HUES6 (cell line): ENCODE data around the gene NUDC.

ENCODE experiments used
- H3K27ac ChIP-seq: 2 replicates; pipeline ENCODE4 v1.7.0; 2013; ENCODE audit warnings: low read depth, mild to moderate bottlenecking, low read length, inconsistent platforms
- H3K27me3 ChIP-seq: 2 replicates; pipeline ENCODE4 v1.6.1; 2013; ENCODE audit warnings: low read length; ENCODE audit not compliant: control insufficient read depth, insufficient read depth
- H3K36me3 ChIP-seq: 2 replicates; pipeline ENCODE4 v1.6.1; 2013; ENCODE audit warnings: low read length; ENCODE audit not compliant: control insufficient read depth, insufficient read depth
- H3K4me1 ChIP-seq: 2 replicates; pipeline ENCODE4 v1.6.1; 2013; ENCODE audit warnings: low read length; ENCODE audit not compliant: control insufficient read depth, insufficient read depth
- H3K4me3 ChIP-seq: 2 replicates; pipeline ENCODE4 v1.5.1; 2013; ENCODE audit warnings: low read depth, low read length
- H3K9ac ChIP-seq: one replicate; pipeline ENCODE4 v1.6.1; 2013; ENCODE audit warnings: mild to moderate bottlenecking, low read length
- H3K9me3 ChIP-seq: 2 replicates; pipeline ENCODE4 v1.6.1; 2013; ENCODE audit warnings: low read depth, low read length; ENCODE audit not compliant: control insufficient read depth, insufficient read depth

The NUDC gene

GRCh38 chr1:26913389-26913753 is 8.2 kb upstream of the NUDC start:
- no peaks in the 10 kb centered on the region for H3K9me3 ChIP-seq
- H3K27me3 ChIP-seq: no peaks in the 10 kb centered on the region; the same call in 1 of the 2 replicates
- no peaks in the 10 kb centered on the region for H3K4me1 ChIP-seq
- no peak overlapping the region for H3K27ac ChIP-seq
- no peak overlapping the region for H3K4me3 ChIP-seq
- H3K36me3 ChIP-seq: no peaks in the 10 kb centered on the region
- no peak overlapping the region for H3K9ac ChIP-seq

- H3K36me3 ChIP-seq: no peaks in the 10 kb centered on the region
- no peak within 1 kb of the TSS for H3K9ac ChIP-seq
- H3K27me3 ChIP-seq: no peaks in the 10 kb centered on the region; the same call in 1 of the 2 replicates
- no peaks in the 10 kb centered on the region for H3K4me1 ChIP-seq
- no peak within 1 kb of the TSS for H3K4me3 ChIP-seq
- no peak within 1 kb of the TSS for H3K27ac ChIP-seq
- H3K9me3 ChIP-seq: no peaks in the 10 kb centered on the region
Measured at GRCh38 chr1:26913754-26914619, 7.6 kb upstream of the NUDC start, which contains the start of gene NR0B2. Gene NR0B2 (minus strand): TSS chr1:26913975. CDS start chr1:26913940, 35 bp downstream.

- no peaks in the 10 kb centered on the region; the same call in 1 of the 2 replicates for H3K27me3 ChIP-seq
- H3K4me3 ChIP-seq: no peak overlapping the region
- H3K9ac ChIP-seq: no peak overlapping the region
- no peak overlapping the region for H3K27ac ChIP-seq
- H3K4me1 ChIP-seq: no peaks in the 10 kb centered on the region
- H3K9me3 ChIP-seq: no peaks in the 10 kb centered on the region
- H3K36me3 ChIP-seq: no peaks in the 10 kb centered on the region
Measured at GRCh38 chr1:26915204-26915842, 6.2 kb upstream of the NUDC start.

- H3K9ac ChIP-seq: peak overlapping the region; percentile 70
- peak overlapping the region; percentile 22; the same call in 1 of the 2 replicates for H3K27ac ChIP-seq
- H3K4me3 ChIP-seq: peak overlapping the region; percentile 92
Measured at GRCh38 chr1:26921126-26921539, 410 bp upstream of the NUDC start.

GRCh38 chr1:26922431-26922729 is 837 bp downstream of the NUDC start:
- H3K4me3 ChIP-seq: peak overlapping the region; percentile 92
- H3K36me3 ChIP-seq: peaks cover 38% of the 10 kb centered on the region
- no peaks in the 10 kb centered on the region for H3K9me3 ChIP-seq
- H3K27me3 ChIP-seq: no peaks in the 10 kb centered on the region
- H3K9ac ChIP-seq: peak overlapping the region; percentile 97
- H3K4me1 ChIP-seq: peaks cover 15% of the 10 kb centered on the region
- H3K27ac ChIP-seq: no peak overlapping the region; the same call in 1 of the 2 replicates

More at GRCh38 chr1:26921126-26921539, 410 bp upstream of the NUDC start:
- H3K27me3 ChIP-seq: no peaks in the 10 kb centered on the region
- no peaks in the 10 kb centered on the region for H3K9me3 ChIP-seq
- H3K4me1 ChIP-seq: peaks cover 15% of the 10 kb centered on the region
- peaks cover 26% of the 10 kb centered on the region for H3K36me3 ChIP-seq

- Histone ChIP-seq H3K4me3 (peak overlapping the region; percentile 92), H3K4me1 (peaks cover 15% of the 10 kb centered on the region), H3K27ac (no peak overlapping the region), H3K27me3 (no peaks in the 10 kb centered on the region), H3K9me3 (no peaks in the 10 kb centered on the region), H3K9ac (no peak overlapping the region), H3K36me3 (peaks cover 43% of the 10 kb centered on the region)
Measured at GRCh38 chr1:26922901-26923300, 1.4 kb downstream of the NUDC start.

GRCh38 chr1:26923711-26924110 is 2.2 kb downstream of the NUDC start:
- Histone ChIP-seq H3K27me3 (no peaks in the 10 kb centered on the region), H3K9me3 (no peaks in the 10 kb centered on the region), H3K9ac (no peak overlapping the region), H3K4me1 (peaks cover 15% of the 10 kb centered on the region), H3K4me3 (no peak overlapping the region), H3K36me3 (peaks cover 51% of the 10 kb centered on the region), H3K27ac (no peak overlapping the region)

GRCh38 chr1:26932531-26932930 is 11.0 kb downstream of the NUDC start:
- Histone ChIP-seq H3K4me3 (no peak overlapping the region), H3K27me3 (no peaks in the 10 kb centered on the region), H3K36me3 (peaks cover 69% of the 10 kb centered on the region), H3K9ac (no peak overlapping the region), H3K4me1 (no peaks in the 10 kb centered on the region), H3K27ac (no peak overlapping the region), H3K9me3 (no peaks in the 10 kb centered on the region)

GRCh38 chr1:26936823-26937222 is 15.3 kb downstream of the NUDC start:
- Histone ChIP-seq H3K27me3 (no peaks in the 10 kb centered on the region), H3K36me3 (peaks cover 71% of the 10 kb centered on the region), H3K27ac (no peak overlapping the region), H3K4me3 (no peak overlapping the region), H3K4me1 (no peaks in the 10 kb centered on the region), H3K9me3 (no peaks in the 10 kb centered on the region), H3K9ac (no peak overlapping the region)

- Histone ChIP-seq H3K9me3 (no peaks in the 10 kb centered on the region), H3K4me1 (no peaks in the 10 kb centered on the region), H3K27ac (no peak overlapping the region), H3K4me3 (no peak overlapping the region), H3K9ac (no peak overlapping the region), H3K27me3 (no peaks in the 10 kb centered on the region), H3K36me3 (peaks cover 69% of the 10 kb centered on the region)
Measured at GRCh38 chr1:26938004-26938658, 16.6 kb downstream of the NUDC start.

GRCh38 chr1:26938659-26939025 is 17.1 kb downstream of the NUDC start:
- no peaks in the 10 kb centered on the region for H3K4me1 ChIP-seq
- no peak overlapping the region for H3K4me3 ChIP-seq
- no peaks in the 10 kb centered on the region for H3K27me3 ChIP-seq
- no peaks in the 10 kb centered on the region for H3K9me3 ChIP-seq
- no peak overlapping the region for H3K27ac ChIP-seq
- H3K36me3 ChIP-seq: peaks cover 71% of the 10 kb centered on the region
- no peak overlapping the region for H3K9ac ChIP-seq
